Upper lobe of right lung (tissue), 1 donor: Measurements from ENCODE around the gene ENTR1. TPM values are rescaled to one million over a fixed set of nuclear protein-coding genes. Genes with fewer than 3 reads are reported as not detected.

Source experiments
- ATAC-seq: fragments of 200-7000 bp; cut with Tn5 transposase; one replicate; pipeline ENCODE4 v1.9.1; 2020; ENCODE audit warnings: mild to moderate bottlenecking, moderate library complexity
- DNase-seq: peaks from one replicate; pipeline ENCODE4 v3.0.0-alpha.2; 2020
- H3K27ac ChIP-seq: fragments of 200-600 bp; one replicate; pipeline ENCODE4 v1.8.0; 2022
- H3K27me3 ChIP-seq: fragments of 200-600 bp; one replicate; pipeline ENCODE4 v1.8.0; 2022; ENCODE audit warnings: mild to moderate bottlenecking
- H3K36me3 ChIP-seq: fragments of 200-600 bp; one replicate; pipeline ENCODE4 v1.8.0; 2022
- H3K4me1 ChIP-seq: fragments of 200-600 bp; one replicate; pipeline ENCODE4 v1.8.0; 2022
- H3K4me3 ChIP-seq: fragments of 200-600 bp; one replicate; pipeline ENCODE4 v1.8.0; 2022; ENCODE audit warnings: mild to moderate bottlenecking
- H3K9me3 ChIP-seq: fragments of 200-600 bp; one replicate; pipeline ENCODE4 v1.8.0; 2022
- CTCF ChIP-seq: fragments of 200-600 bp; IDR thresholded peaks from one replicate; pipeline ENCODE4 v1.8.0; 2022; ENCODE audit warnings: antibody characterized with exemption
- intact Hi-C: fragments of 100-400 bp; cut with DNase I; formaldehyde crosslinking; loops from one replicate; pipeline ENCODE4 v1.11.0; 2022
- total RNA-seq: library from RNA; stranded (reverse); fragmentation: NEBNext Ultra II Directional; extraction: Animal tissue kit (Norgen Biotek cat#: 25700); gene quantifications from one replicate; pipeline ENCODE4 v1.2.1, GENCODE V29; 2021
- donor health status: DM: no; HTN: yes; CAD: no; lungs with severe emphysema.

Gene ENTR1
- total RNA-seq, 1 donor from 2014 or later: 36.4 TPM

- no peak overlapping the region for H3K4me3 ChIP-seq
- no peak for ATAC-seq
- intact Hi-C loops: no loop called here
- H3K4me1 ChIP-seq: peaks cover 13% of the 10 kb centered on the region
- DNase-seq: no peak
- H3K36me3 ChIP-seq: peaks cover 50% of the 10 kb centered on the region
- no peak for TF ChIP-seq CTCF
- H3K9me3 ChIP-seq: no peaks in the 10 kb centered on the region
- H3K27ac ChIP-seq: no peak overlapping the region
- H3K27me3 ChIP-seq: no peaks in the 10 kb centered on the region
These were observed 15.4 kb downstream of the ENTR1 start for GRCh38 chr9:136395020-136395340.

- no peak overlapping the region for H3K4me3 ChIP-seq
- intact Hi-C loops: no loop called here
- H3K36me3 ChIP-seq: peaks cover 50% of the 10 kb centered on the region
- H3K4me1 ChIP-seq: peaks cover 12% of the 10 kb centered on the region
- DNase-seq: no peak
- no peaks in the 10 kb centered on the region for H3K9me3 ChIP-seq
- ATAC-seq: no peak
- no peaks in the 10 kb centered on the region for H3K27me3 ChIP-seq
- TF ChIP-seq CTCF: no peak
- no peak overlapping the region for H3K27ac ChIP-seq
These were observed 15.9 kb downstream of the ENTR1 start for GRCh38 chr9:136394312-136395019.

GRCh38 chr9:136393531-136393930 lies 16.9 kb downstream of the ENTR1 start:
- Histone ChIP-seq H3K27me3 (no peaks in the 10 kb centered on the region), H3K27ac (no peak overlapping the region), H3K4me3 (no peak overlapping the region), H3K4me1 (peaks cover 3% of the 10 kb centered on the region), H3K36me3 (peaks cover 56% of the 10 kb centered on the region), H3K9me3 (no peaks in the 10 kb centered on the region)
- no peak for DNase-seq
- intact Hi-C loops: no loop called here
- TF ChIP-seq CTCF: no peak
- ATAC-seq: no peak

GRCh38 chr9:136392538-136393449 lies 17.6 kb downstream of the ENTR1 start:
- H3K36me3 ChIP-seq: peaks cover 62% of the 10 kb centered on the region
- H3K27ac ChIP-seq: no peak overlapping the region
- no peak for TF ChIP-seq CTCF
- DNase-seq (no peak), ATAC-seq (no peak)
- H3K9me3 ChIP-seq: no peaks in the 10 kb centered on the region
- no peaks in the 10 kb centered on the region for H3K4me1 ChIP-seq
- H3K27me3 ChIP-seq: no peaks in the 10 kb centered on the region
- no peak overlapping the region for H3K4me3 ChIP-seq
- intact Hi-C loops: no loop called here

GRCh38 chr9:136391737-136392537 lies 18.5 kb downstream of the ENTR1 start:
- Histone ChIP-seq H3K9me3 (no peaks in the 10 kb centered on the region), H3K4me1 (no peaks in the 10 kb centered on the region), H3K27ac (no peak overlapping the region), H3K27me3 (no peaks in the 10 kb centered on the region), H3K36me3 (peaks cover 64% of the 10 kb centered on the region), H3K4me3 (no peak overlapping the region)
- TF ChIP-seq CTCF: no peak
- DNase-seq: peak; percentile 59
- intact Hi-C loops: no loop called here
- no peak for ATAC-seq
